ENCODE data around the gene PBX1. TPM values are rescaled to one million over a fixed set of nuclear protein-coding genes. Genes with fewer than 3 reads are reported as not detected.
A peak's percentile ranks its signal among the peaks of the same experiment; 100 is the strongest.

Gene PBX1
- total and polyA plus RNA-seq, 8 donors: 11.0 to 113 (median 23.0) TPM

GRCh38 chr1:164569241-164569640 is 10.3 kb downstream of the PBX1 start:
- Histone ChIP-seq H3K27me3 (no peaks in the 10 kb centered on the region), H3K27ac (peak overlapping the region in 2 of 5 donors; percentile 52 to 87), H3K4me1 (peaks cover 2 to 52% (median 26%) of the 10 kb centered on the region in 4 donors), H3K4me3 (no peak overlapping the region), H3K9me3 (no peaks in the 10 kb centered on the region), H3K36me3 (peaks cover 0 to 10% (median 0%) of the 10 kb centered on the region in 4 donors)
- DNase-seq: no peak
- TF ChIP-seq POLR2AphosphoS5 (IDR thresholded peaks at IDR 0.05): no peak
- no peak for TF ChIP-seq EP300 (IDR thresholded peaks at IDR 0.05)
- no peak for TF ChIP-seq POLR2A (IDR thresholded peaks at IDR 0.05)
- TF ChIP-seq, protein P1, sequence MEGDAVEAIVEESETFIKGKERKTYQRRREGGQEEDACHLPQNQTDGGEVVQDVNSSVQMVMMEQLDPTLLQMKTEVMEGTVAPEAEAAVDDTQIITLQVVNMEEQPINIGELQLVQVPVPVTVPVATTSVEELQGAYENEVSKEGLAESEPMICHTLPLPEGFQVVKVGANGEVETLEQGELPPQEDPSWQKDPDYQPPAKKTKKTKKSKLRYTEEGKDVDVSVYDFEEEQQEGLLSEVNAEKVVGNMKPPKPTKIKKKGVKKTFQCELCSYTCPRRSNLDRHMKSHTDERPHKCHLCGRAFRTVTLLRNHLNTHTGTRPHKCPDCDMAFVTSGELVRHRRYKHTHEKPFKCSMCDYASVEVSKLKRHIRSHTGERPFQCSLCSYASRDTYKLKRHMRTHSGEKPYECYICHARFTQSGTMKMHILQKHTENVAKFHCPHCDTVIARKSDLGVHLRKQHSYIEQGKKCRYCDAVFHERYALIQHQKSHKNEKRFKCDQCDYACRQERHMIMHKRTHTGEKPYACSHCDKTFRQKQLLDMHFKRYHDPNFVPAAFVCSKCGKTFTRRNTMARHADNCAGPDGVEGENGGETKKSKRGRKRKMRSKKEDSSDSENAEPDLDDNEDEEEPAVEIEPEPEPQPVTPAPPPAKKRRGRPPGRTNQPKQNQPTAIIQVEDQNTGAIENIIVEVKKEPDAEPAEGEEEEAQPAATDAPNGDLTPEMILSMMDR (IDR thresholded peaks at IDR 0.05): no peak
- intact Hi-C loops (cut with DNase I; ENCODE audit: low total_unique reads): no loop called here
- WGBS, 5 donors: 84 to 91% (median 86%) methylated on average over 2 of the region's 2 CpGs

GRCh38 chr1:164569866-164570265 is 10.9 kb downstream of the PBX1 start:
- H3K27me3 ChIP-seq: no peaks in the 10 kb centered on the region
- intact Hi-C loops (cut with DNase I; ENCODE audit: low total_unique reads): no loop called here
- H3K4me3 ChIP-seq: no peak overlapping the region
- H3K4me1 ChIP-seq: peaks cover 0 to 51% (median 26%) of the 10 kb centered on the region in 4 donors
- TF ChIP-seq POLR2AphosphoS5 (IDR thresholded peaks at IDR 0.05) (no peak), EP300 (IDR thresholded peaks at IDR 0.05) (no peak), POLR2A (IDR thresholded peaks at IDR 0.05) (no peak)
- TF ChIP-seq, protein P1 (IDR thresholded peaks at IDR 0.05): no peak
- H3K9me3 ChIP-seq: no peaks in the 10 kb centered on the region
- DNase-seq: no peak
- peak overlapping the region in 2 of 5 donors; percentile 52 to 87 for H3K27ac ChIP-seq
- H3K36me3 ChIP-seq: peaks cover 0 to 10% (median 0%) of the 10 kb centered on the region in 4 donors
- WGBS, 5 donors: 90 to 95% (median 94%) methylated on average over 4 of the region's 4 CpGs

GRCh38 chr1:164571333-164571732 is 12.3 kb downstream of the PBX1 start:
- WGBS, 5 donors: 91 to 96% (median 94%) methylated on average over 3 of the region's 3 CpGs
- no peak overlapping the region for H3K27ac ChIP-seq
- TF ChIP-seq, protein P1 (IDR thresholded peaks at IDR 0.05): no peak
- TF ChIP-seq POLR2AphosphoS5 (IDR thresholded peaks at IDR 0.05) (no peak), EP300 (IDR thresholded peaks at IDR 0.05) (no peak)
- no peaks in the 10 kb centered on the region for H3K9me3 ChIP-seq
- no peak overlapping the region for H3K4me3 ChIP-seq
- no peaks in the 10 kb centered on the region for H3K27me3 ChIP-seq
- H3K4me1 ChIP-seq: peaks cover 0 to 61% (median 29%) of the 10 kb centered on the region in 4 donors
- no peak for DNase-seq
- H3K36me3 ChIP-seq: peaks cover 0 to 10% (median 2%) of the 10 kb centered on the region in 4 donors
- intact Hi-C loops (cut with DNase I; ENCODE audit: low total_unique reads): no loop called here

DNA sequence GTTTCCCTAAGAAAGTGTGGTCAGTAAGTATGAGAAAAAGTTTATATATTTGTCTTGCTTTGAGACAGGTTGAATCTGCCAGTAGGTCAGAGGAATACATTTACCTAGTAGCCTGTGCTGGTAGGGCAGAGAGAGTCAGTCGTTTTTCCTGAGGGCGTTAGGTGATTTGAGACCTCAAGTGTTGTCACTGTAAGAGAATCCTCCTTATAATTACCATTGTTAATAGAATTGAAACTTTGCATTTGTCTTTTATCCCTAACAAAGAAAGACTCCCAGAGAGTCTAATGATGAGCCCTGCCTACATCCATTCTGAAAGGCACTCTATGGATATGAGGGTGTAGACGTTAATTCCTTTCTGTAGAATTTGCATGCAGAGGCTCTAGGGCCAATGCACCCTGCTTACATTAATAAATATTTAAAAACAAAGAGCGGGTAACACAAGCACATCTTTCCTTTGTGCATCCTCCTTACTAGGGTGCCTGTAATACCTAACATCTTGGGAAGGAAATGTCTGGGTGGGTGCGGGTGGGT is 16.4 kb downstream of the PBX1 start:
- no peaks in the 10 kb centered on the region for H3K27me3 ChIP-seq
- no peaks in the 10 kb centered on the region for H3K9me3 ChIP-seq
- H3K4me3 ChIP-seq: peak overlapping the region in 1 of 4 donors; percentile 21
- 67 to 89% (median 79%) methylated on average over 5 of the region's 5 CpGs for WGBS, 5 donors
- TF ChIP-seq, protein P1 (IDR thresholded peaks at IDR 0.05): no peak
- TF ChIP-seq EP300 (IDR thresholded peaks at IDR 0.05): no peak
- no peak for TF ChIP-seq POLR2A (IDR thresholded peaks at IDR 0.05)
- TF ChIP-seq POLR2AphosphoS5 (IDR thresholded peaks at IDR 0.05): no peak
- peak overlapping the region in 4 of 5 donors; percentile 72 to 84 (median 78) for H3K27ac ChIP-seq
- peaks cover 12 to 66% (median 42%) of the 10 kb centered on the region in 4 donors for H3K4me1 ChIP-seq
- no peak for DNase-seq
- peaks cover 0 to 8% (median 2%) of the 10 kb centered on the region in 4 donors for H3K36me3 ChIP-seq
- intact Hi-C loops (cut with DNase I; ENCODE audit: low total_unique reads): no loop called here
